ENCODE data around the gene LRRC8B. TPM values are rescaled to one million over a fixed set of nuclear protein-coding genes. Genes with fewer than 3 reads are reported as not detected.

LRRC8B gene
- total and polyA plus RNA-seq, 2 of the 13 experiments (the other 11 are each of a cell fraction or from before 2014, with no cell fraction given): 4.9 to 7.6 TPM

DNA sequence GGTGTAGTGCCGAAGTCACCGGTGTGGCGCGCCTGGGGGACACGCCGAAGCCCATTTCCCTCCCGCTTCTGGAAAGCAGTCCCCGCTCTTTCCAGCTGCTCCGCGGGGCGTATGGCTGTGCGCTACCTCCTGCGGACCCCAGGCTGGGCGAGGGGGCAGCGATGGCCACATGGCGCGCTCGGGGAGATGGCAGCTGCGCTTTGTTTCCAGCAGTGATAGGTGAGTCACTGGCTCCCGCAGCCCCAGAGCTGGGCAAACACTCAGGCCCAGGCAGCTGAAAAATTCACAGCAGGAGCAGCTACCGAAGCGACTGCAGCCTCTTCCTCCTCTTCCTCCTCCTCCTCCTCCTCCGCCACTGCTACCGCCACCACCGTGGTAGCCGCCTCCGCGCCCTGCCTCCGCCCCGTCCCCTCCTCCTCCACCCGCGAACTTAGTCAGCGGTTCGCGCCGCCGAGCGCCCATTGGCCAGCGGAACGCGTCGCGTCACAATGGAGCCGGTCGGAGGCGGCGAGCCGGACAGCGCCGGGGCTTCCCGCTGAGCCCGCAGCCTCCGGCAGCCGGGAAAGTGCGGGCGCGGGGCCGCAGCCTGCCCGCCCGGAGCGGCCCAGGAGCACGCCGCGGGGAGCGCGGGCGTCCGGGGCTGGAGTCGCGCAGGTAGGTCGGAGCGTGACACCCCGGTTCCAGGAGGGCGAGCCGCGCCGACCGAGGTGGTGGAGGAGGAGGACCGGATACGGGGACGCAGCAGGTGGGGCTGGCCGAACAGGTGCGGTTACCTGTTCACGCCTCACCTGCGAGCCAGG, at the start of gene LRRC8B (continued):
- TF ChIP-seq ZFP90 (CRISPR knock-in tag; IDR thresholded peaks at IDR 0.05; ENCODE audit: borderline replicate concordance) (no peak; the same call in 1 of the 2 replicates), ZMYM4 (CRISPR knock-in tag; IDR thresholded peaks at IDR 0.05) (peak; percentile 85), ZBTB26 (CRISPR knock-in tag; IDR thresholded peaks at IDR 0.05; ENCODE audit: borderline replicate concordance) (no peak), KAT2B (IDR thresholded peaks at IDR 0.05; ENCODE audit: borderline replicate concordance, low read depth, low read length) (no peak), ZNF446 (CRISPR knock-in tag; IDR thresholded peaks at IDR 0.05) (peak; percentile 19; the same call in 1 of the 2 replicates), ZNF879 (CRISPR knock-in tag; IDR thresholded peaks at IDR 0.05) (no peak), ZFYVE20 (CRISPR knock-in tag; IDR thresholded peaks at IDR 0.05; ENCODE audit: borderline replicate concordance, low read depth) (no peak), MZF1 (CRISPR knock-in tag; IDR thresholded peaks at IDR 0.05; ENCODE audit: borderline replicate concordance) (no peak), ETV5 (CRISPR knock-in tag; IDR thresholded peaks at IDR 0.05; ENCODE audit: borderline replicate concordance) (peak; percentile 20; the same call in 1 of the 2 replicates), ZNF839 (CRISPR knock-in tag; IDR thresholded peaks at IDR 0.05; ENCODE audit: borderline replicate concordance) (no peak), NFRKB (IDR thresholded peaks at IDR 0.05) (no peak), PLRG1 (conservative IDR thresholded peaks at IDR 0.05) (no peak), KLF16 (CRISPR knock-in tag; IDR thresholded peaks at IDR 0.05) (peak in 1 of 2 experiments; percentile 31; a peak in 1 of 4 replicates), ZFAT (CRISPR knock-in tag; conservative IDR thresholded peaks at IDR 0.05) (no peak), ZNF691 (CRISPR knock-in tag; IDR thresholded peaks at IDR 0.05; ENCODE audit: borderline replicate concordance, low read depth) (peak; percentile 73; the same call in 1 of the 2 replicates), ZBTB14 (CRISPR knock-in tag; IDR thresholded peaks at IDR 0.05) (no peak), SIN3B (IDR thresholded peaks at IDR 0.05; ENCODE audit: low read length) (no peak)
- TF ChIP-seq, protein P1, sequence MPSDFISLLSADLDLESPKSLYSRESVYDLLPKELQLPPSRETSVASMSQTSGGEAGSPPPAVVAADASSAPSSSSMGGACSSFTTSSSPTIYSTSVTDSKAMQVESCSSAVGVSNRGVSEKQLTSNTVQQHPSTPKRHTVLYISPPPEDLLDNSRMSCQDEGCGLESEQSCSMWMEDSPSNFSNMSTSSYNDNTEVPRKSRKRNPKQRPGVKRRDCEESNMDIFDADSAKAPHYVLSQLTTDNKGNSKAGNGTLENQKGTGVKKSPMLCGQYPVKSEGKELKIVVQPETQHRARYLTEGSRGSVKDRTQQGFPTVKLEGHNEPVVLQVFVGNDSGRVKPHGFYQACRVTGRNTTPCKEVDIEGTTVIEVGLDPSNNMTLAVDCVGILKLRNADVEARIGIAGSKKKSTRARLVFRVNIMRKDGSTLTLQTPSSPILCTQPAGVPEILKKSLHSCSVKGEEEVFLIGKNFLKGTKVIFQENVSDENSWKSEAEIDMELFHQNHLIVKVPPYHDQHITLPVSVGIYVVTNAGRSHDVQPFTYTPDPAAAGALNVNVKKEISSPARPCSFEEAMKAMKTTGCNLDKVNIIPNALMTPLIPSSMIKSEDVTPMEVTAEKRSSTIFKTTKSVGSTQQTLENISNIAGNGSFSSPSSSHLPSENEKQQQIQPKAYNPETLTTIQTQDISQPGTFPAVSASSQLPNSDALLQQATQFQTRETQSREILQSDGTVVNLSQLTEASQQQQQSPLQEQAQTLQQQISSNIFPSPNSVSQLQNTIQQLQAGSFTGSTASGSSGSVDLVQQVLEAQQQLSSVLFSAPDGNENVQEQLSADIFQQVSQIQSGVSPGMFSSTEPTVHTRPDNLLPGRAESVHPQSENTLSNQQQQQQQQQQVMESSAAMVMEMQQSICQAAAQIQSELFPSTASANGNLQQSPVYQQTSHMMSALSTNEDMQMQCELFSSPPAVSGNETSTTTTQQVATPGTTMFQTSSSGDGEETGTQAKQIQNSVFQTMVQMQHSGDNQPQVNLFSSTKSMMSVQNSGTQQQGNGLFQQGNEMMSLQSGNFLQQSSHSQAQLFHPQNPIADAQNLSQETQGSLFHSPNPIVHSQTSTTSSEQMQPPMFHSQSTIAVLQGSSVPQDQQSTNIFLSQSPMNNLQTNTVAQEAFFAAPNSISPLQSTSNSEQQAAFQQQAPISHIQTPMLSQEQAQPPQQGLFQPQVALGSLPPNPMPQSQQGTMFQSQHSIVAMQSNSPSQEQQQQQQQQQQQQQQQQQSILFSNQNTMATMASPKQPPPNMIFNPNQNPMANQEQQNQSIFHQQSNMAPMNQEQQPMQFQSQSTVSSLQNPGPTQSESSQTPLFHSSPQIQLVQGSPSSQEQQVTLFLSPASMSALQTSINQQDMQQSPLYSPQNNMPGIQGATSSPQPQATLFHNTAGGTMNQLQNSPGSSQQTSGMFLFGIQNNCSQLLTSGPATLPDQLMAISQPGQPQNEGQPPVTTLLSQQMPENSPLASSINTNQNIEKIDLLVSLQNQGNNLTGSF (CRISPR knock-in tag; IDR thresholded peaks at IDR 0.05): 0 out of 2 replicates have a peak, but pooled peaks have one; percentile 4
- TF ChIP-seq, protein P2, sequence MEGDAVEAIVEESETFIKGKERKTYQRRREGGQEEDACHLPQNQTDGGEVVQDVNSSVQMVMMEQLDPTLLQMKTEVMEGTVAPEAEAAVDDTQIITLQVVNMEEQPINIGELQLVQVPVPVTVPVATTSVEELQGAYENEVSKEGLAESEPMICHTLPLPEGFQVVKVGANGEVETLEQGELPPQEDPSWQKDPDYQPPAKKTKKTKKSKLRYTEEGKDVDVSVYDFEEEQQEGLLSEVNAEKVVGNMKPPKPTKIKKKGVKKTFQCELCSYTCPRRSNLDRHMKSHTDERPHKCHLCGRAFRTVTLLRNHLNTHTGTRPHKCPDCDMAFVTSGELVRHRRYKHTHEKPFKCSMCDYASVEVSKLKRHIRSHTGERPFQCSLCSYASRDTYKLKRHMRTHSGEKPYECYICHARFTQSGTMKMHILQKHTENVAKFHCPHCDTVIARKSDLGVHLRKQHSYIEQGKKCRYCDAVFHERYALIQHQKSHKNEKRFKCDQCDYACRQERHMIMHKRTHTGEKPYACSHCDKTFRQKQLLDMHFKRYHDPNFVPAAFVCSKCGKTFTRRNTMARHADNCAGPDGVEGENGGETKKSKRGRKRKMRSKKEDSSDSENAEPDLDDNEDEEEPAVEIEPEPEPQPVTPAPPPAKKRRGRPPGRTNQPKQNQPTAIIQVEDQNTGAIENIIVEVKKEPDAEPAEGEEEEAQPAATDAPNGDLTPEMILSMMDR (CRISPR knock-in tag; IDR thresholded peaks at IDR 0.05): 0 out of 2 replicates have a peak, but pooled peaks have one; percentile 11
